HG03460 (cell line): ENCODE data around the gene RASSF9.

Experiments
- ATAC-seq: cut with Tn5 transposase; IDR thresholded peaks from one replicate; pipeline ENCODE4 v1.9.1; 2021; ENCODE audit not compliant: unreplicated experiment

Gene RASSF9

GRCh38 chr12:85821759-85822158, 14.4 kb downstream of the RASSF9 start:
- ATAC-seq, result no peak

GRCh38 chr12:85821206-85821605, 15.0 kb downstream of the RASSF9 start:
- ATAC-seq, result no peak

- ATAC-seq, result no peak
Observed at GRCh38 chr12:85820101-85820500, 16.1 kb downstream of the RASSF9 start.

GRCh38 chr12:85814741-85815140, 21.5 kb downstream of the RASSF9 start:
- no peak for ATAC-seq

GRCh38 chr12:85814071-85814470, 22.1 kb downstream of the RASSF9 start:
- ATAC-seq, result no peak

- no peak for ATAC-seq
Observed at GRCh38 chr12:85809500-85809899, 26.7 kb downstream of the RASSF9 start.

- ATAC-seq, result no peak
Observed at GRCh38 chr12:85807730-85808129, 28.5 kb downstream of the RASSF9 start.

GRCh38 chr12:85805654-85806053, 30.6 kb downstream of the RASSF9 start:
- no peak for ATAC-seq

- ATAC-seq, result no peak
Observed at GRCh38 chr12:85804663-85805062, 31.5 kb downstream of the RASSF9 start.

GRCh38 chr12:85803923-85804322, 32.3 kb downstream of the RASSF9 start:
- ATAC-seq, result no peak

GRCh38 chr12:85803231-85803630, 33.0 kb downstream of the RASSF9 start:
- ATAC-seq, result no peak

GRCh38 chr12:85798122-85798521, 38.1 kb downstream of the RASSF9 start:
- no peak for ATAC-seq

- ATAC-seq, result no peak
Observed at GRCh38 chr12:85796001-85796400, 40.2 kb downstream of the RASSF9 start.

GRCh38 chr12:85794531-85794930, 41.7 kb downstream of the RASSF9 start:
- no peak for ATAC-seq

- ATAC-seq, result no peak
Observed at GRCh38 chr12:85784096-85784720, 52.0 kb downstream of the RASSF9 start.

GRCh38 chr12:85782711-85783110, 53.5 kb downstream of the RASSF9 start:
- ATAC-seq, result no peak

GRCh38 chr12:85781766-85782165, 54.4 kb downstream of the RASSF9 start:
- ATAC-seq, result no peak

GRCh38 chr12:85779768-85780167, 56.4 kb downstream of the RASSF9 start:
- no peak for ATAC-seq

GRCh38 chr12:85775091-85775490, 61.1 kb downstream of the RASSF9 start:
- no peak for ATAC-seq

GRCh38 chr12:85765453-85765869, 70.7 kb downstream of the RASSF9 start:
- ATAC-seq, result no peak

GRCh38 chr12:85759623-85760022, 76.6 kb downstream of the RASSF9 start:
- ATAC-seq, result no peak

GRCh38 chr12:85759091-85759490, 77.1 kb downstream of the RASSF9 start:
- no peak for ATAC-seq

- no peak for ATAC-seq
Observed at GRCh38 chr12:85755760-85756159, 80.4 kb downstream of the RASSF9 start.
